ENCODE results near the gene PPM1E. TPM values are rescaled to one million over a fixed set of nuclear protein-coding genes. Genes with fewer than 3 reads are reported as not detected.

The PPM1E gene
- total RNA-seq, 2 experiments from 2014 or later, result 0.07 TPM; not detected in 1

DNA sequence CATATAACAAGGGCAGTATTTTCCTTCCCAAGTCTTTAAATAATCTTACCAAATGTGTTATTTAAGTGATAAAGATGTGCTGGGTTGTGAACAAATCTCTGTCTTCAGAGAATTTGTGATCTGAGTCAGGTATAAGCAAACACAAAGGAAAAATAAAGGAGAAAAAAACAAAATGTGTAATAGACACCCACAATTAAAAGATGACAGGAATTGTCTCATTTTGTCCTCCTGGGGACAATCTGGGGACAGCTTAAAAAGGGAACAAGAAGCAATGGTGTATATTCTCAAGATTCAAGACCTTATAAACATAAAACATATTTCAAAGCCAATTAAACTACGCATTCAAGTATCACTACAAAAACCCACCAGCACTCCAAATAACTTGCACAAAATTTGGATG is 243.8 kb downstream of the PPM1E start:
- Mint-ChIP-seq H3K36me3 (ENCODE audit: low read depth) (peaks cover 20% of the 10 kb centered on the region), H3K27me3 (no peaks in the 10 kb centered on the region), H3K4me1 (ENCODE audit: low read depth) (peaks cover 27% of the 10 kb centered on the region), H3K27ac (peak overlapping the region; percentile 49), H3K4me3 (no peak overlapping the region), H3K9me3 (no peaks in the 10 kb centered on the region)
- POLR2A ChIA-PET, result no interaction called here
- intact Hi-C loops (cut with micrococcal nuclease), result no loop called here
- TF ChIP-seq, protein P1, sequence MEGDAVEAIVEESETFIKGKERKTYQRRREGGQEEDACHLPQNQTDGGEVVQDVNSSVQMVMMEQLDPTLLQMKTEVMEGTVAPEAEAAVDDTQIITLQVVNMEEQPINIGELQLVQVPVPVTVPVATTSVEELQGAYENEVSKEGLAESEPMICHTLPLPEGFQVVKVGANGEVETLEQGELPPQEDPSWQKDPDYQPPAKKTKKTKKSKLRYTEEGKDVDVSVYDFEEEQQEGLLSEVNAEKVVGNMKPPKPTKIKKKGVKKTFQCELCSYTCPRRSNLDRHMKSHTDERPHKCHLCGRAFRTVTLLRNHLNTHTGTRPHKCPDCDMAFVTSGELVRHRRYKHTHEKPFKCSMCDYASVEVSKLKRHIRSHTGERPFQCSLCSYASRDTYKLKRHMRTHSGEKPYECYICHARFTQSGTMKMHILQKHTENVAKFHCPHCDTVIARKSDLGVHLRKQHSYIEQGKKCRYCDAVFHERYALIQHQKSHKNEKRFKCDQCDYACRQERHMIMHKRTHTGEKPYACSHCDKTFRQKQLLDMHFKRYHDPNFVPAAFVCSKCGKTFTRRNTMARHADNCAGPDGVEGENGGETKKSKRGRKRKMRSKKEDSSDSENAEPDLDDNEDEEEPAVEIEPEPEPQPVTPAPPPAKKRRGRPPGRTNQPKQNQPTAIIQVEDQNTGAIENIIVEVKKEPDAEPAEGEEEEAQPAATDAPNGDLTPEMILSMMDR (IDR thresholded peaks at IDR 0.05), result no peak
- ATAC-seq (no peak), DNase-seq (no peak)
- CTCF ChIA-PET, result no interaction called here

DNA sequence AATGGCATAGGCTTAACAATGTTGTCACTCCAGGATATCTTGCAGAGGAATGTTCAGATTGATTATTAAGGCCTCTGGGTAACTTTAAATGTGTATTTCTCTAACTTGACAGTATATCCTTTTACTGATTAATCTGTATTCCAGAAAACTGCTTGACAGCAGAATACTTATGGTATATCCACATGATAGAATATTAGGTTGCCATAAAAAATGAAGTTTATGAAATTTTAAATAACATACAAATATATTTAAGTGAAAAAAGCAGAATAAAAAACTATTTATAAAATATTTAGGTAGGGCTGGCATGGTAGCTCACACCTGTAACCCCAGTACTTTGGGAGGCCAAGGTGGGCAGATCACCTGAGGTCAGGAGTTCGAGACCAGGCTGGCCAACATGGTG is 244.4 kb downstream of the PPM1E start:
- no peak for DNase-seq

DNA sequence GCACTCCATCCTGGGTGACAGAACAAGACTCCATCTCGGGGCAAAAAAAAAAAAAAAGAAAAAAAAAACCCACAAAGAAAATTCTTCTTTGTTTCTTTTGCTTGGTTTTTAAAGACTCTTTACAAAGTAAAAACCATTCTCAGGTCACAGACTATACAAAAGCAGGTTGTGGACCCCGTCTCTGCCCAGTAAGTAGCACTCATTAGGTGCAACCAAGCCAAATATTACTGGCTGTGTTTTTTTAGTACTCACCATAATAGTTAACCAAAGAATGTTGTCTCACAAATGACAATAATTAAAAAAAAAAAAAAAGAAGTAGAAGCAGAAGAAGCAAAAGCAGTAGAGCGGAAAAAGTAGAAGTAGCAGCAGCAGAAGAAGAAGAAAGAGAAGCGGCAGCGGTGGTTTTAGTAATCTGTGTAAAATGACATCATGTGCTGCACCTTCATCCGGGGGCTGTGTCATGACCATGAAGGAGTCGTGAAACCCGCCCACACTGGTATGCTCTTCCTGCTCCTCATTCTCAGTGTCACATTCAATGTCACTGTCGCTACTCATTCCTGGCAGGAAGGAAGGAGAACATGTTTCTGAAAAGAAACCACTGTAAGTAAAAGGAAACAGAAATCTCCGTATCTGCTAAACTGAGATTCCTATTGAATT is 245.6 kb downstream of the PPM1E start:
- intact Hi-C loops (cut with micrococcal nuclease), result loop anchor here (5.0 to 10.0 kb wide), 2 partner anchors 414 to 486 kb away; partner anchors contain the start of gene MTMR4
- Mint-ChIP-seq H3K4me1 (ENCODE audit: low read depth) (peaks cover 31% of the 10 kb centered on the region), H3K9me3 (no peaks in the 10 kb centered on the region), H3K4me3 (peak overlapping the region; percentile 75), H3K36me3 (ENCODE audit: low read depth) (peaks cover 18% of the 10 kb centered on the region), H3K27me3 (no peaks in the 10 kb centered on the region), H3K27ac (peak overlapping the region; percentile 89)
- ChIA-PET POLR2A (interaction anchor here (1.4 kb wide), 1 partner anchor 343 kb away, joined by 3 read pairs; no protein-coding TSS in a partner anchor), CTCF (interaction anchor here (1.0 to 4.3 kb wide), 3 partner anchors 9 to 482 kb away, joined by 3 to 35 read pairs (median 4); no protein-coding TSS in a partner anchor)
- DNase-seq, result peak; percentile 91
- ATAC-seq, result peak; percentile 97
- TF ChIP-seq, protein P1 (IDR thresholded peaks at IDR 0.05), result no peak

More for the DNA sequence above, 244.4 kb downstream of the PPM1E start:
- CTCF ChIA-PET, result interaction anchor here (1.1 kb wide), 1 partner anchor 10 kb away, joined by 3 read pairs; no protein-coding TSS in a partner anchor
- no peaks in the 10 kb centered on the region for H3K9me3 Mint-ChIP-seq
- POLR2A ChIA-PET, result interaction anchor here (0.7 kb wide), 1 partner anchor 368 kb away, joined by 4 read pairs; no protein-coding TSS in a partner anchor
- H3K4me3 Mint-ChIP-seq, result no peak overlapping the region
- no peak overlapping the region for H3K27ac Mint-ChIP-seq
- no peak for ATAC-seq
- peaks cover 18% of the 10 kb centered on the region for H3K36me3 Mint-ChIP-seq (ENCODE audit: low read depth)
- H3K27me3 Mint-ChIP-seq, result no peaks in the 10 kb centered on the region
- TF ChIP-seq, protein P1 (IDR thresholded peaks at IDR 0.05), result no peak
- intact Hi-C loops (cut with micrococcal nuclease), result loop anchor here (5.0 to 10.0 kb wide), 2 partner anchors 413 to 485 kb away; partner anchors contain the start of gene MTMR4
- H3K4me1 Mint-ChIP-seq (ENCODE audit: low read depth), result peaks cover 31% of the 10 kb centered on the region

DNA sequence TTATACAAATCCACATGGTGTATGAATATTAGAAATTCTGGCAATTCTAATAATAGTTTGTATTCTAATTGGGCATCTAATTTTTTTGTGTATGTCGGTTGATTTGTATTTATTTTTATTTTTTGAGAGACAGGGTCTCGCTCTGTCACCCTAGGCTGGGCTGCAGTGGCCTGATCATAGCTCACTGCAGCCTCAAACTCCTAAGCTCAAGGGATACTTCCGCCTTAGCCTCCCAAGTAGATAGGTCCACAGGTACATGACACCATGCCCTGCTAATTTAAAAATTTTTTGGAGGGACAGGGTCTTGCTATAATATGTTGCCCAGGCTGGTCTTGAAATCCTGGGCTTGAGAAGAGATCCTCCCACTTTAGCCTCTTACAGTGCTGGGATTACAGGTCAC is 246.5 kb downstream of the PPM1E start:
- POLR2A ChIA-PET, result interaction anchor here (1.1 to 1.4 kb wide), 2 partner anchors 343 to 370 kb away, joined by 3 to 4 read pairs; no protein-coding TSS in a partner anchor
- ATAC-seq (no peak), DNase-seq (no peak)
- Mint-ChIP-seq H3K4me1 (ENCODE audit: low read depth) (peaks cover 31% of the 10 kb centered on the region), H3K27me3 (no peaks in the 10 kb centered on the region), H3K9me3 (no peaks in the 10 kb centered on the region), H3K36me3 (ENCODE audit: low read depth) (peaks cover 17% of the 10 kb centered on the region), H3K4me3 (no peak overlapping the region), H3K27ac (peak overlapping the region; percentile 89)
- intact Hi-C loops (cut with micrococcal nuclease), result loop anchor here (5.0 to 10.0 kb wide), 2 partner anchors 415 to 487 kb away; partner anchors contain the start of gene MTMR4
- CTCF ChIA-PET, result interaction anchor here (1.0 to 4.3 kb wide), 2 partner anchors 291 to 483 kb away, joined by 4 to 35 read pairs; no protein-coding TSS in a partner anchor
- TF ChIP-seq, protein P1 (IDR thresholded peaks at IDR 0.05), result no peak

DNA sequence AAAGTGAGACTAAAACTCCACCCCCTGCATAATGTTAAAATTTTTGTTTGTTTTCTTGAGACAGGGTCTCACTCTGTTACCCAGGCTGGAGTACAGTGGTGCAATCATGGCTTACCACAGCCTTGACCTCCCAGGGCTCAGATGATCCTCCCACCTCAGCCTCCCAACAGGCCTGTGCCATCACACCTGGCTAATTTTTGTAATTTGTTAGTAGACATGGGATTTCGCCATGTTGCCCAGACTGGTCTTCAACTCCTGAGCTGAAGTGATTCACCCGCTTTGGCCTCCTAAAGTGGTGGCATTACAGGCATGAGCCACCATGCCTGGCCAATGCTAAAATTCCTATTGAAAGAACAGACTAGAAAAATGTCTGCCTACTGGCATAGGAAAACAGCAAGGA is 247.2 kb downstream of the PPM1E start:
- intact Hi-C loops (cut with micrococcal nuclease), result loop anchor here (5.0 to 10.0 kb wide), 2 partner anchors 416 to 488 kb away; partner anchors contain the start of gene MTMR4
- Mint-ChIP-seq H3K4me1 (ENCODE audit: low read depth) (peaks cover 35% of the 10 kb centered on the region), H3K27me3 (no peaks in the 10 kb centered on the region), H3K36me3 (ENCODE audit: low read depth) (peaks cover 13% of the 10 kb centered on the region), H3K4me3 (no peak overlapping the region), H3K27ac (no peak overlapping the region), H3K9me3 (no peaks in the 10 kb centered on the region)
- TF ChIP-seq, protein P1 (IDR thresholded peaks at IDR 0.05), result no peak
- no peak for DNase-seq
- CTCF ChIA-PET, result interaction anchor here (1.0 to 4.3 kb wide), 2 partner anchors 292 to 484 kb away, joined by 4 to 35 read pairs; no protein-coding TSS in a partner anchor
- no peak for ATAC-seq
- POLR2A ChIA-PET, result interaction anchor here (1.1 kb wide), 1 partner anchor 371 kb away, joined by 4 read pairs; no protein-coding TSS in a partner anchor
